ENCODE data around the gene ROCK2.

GRCh38 chr2:11319939-11320338 is 24.5 kb downstream of the ROCK2 start:
- TF ChIP-seq, protein P1, sequence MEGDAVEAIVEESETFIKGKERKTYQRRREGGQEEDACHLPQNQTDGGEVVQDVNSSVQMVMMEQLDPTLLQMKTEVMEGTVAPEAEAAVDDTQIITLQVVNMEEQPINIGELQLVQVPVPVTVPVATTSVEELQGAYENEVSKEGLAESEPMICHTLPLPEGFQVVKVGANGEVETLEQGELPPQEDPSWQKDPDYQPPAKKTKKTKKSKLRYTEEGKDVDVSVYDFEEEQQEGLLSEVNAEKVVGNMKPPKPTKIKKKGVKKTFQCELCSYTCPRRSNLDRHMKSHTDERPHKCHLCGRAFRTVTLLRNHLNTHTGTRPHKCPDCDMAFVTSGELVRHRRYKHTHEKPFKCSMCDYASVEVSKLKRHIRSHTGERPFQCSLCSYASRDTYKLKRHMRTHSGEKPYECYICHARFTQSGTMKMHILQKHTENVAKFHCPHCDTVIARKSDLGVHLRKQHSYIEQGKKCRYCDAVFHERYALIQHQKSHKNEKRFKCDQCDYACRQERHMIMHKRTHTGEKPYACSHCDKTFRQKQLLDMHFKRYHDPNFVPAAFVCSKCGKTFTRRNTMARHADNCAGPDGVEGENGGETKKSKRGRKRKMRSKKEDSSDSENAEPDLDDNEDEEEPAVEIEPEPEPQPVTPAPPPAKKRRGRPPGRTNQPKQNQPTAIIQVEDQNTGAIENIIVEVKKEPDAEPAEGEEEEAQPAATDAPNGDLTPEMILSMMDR (conservative IDR thresholded peaks at IDR 0.05): no peak
- TF ChIP-seq EZH2 (IDR thresholded peaks at IDR 0.05; ENCODE audit: low read depth): no peak

Data from PC-9 (cell line).